ENCODE results near the gene ZNHIT1. TPM values are rescaled to one million over a fixed set of nuclear protein-coding genes. Genes with fewer than 3 reads are reported as not detected.
A peak's percentile ranks its signal among the peaks of the same experiment; 100 is the strongest.
"Not testable (repeated sequence)": the region's sequence is repeated elsewhere in the genome, so short reads cannot be mapped to it uniquely, and the experiment has no call there.

ZNHIT1 gene
- total RNA-seq, 1 donor from 2014 or later, result 109 TPM

DNA sequence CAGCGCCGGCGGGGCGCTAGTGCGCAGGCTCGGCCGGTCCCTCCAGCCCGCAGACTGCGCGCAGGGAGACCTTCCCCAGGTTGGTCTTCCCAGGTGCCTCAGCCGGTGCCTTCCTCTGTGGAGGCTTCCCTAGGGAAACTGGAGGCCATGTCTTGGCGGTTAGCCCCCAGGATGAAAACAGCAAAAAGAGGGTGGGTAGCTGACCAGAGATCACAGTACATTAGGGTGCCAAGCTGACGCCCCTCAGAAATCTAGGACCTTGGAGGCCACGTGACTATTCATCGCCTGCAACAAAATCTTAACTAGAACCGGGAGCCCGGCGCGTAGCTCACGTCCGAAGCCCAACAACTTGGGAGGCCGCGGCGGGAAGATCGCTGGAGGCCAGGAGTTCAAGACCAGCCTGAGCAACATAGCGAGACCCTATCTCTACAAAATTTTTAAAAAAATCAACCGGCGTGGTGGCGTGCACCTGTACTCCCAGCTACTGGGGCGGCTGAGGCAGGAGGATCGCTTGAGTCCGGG, 27.2 kb downstream of the ZNHIT1 start:
- H3K4me3 ChIP-seq (ENCODE audit: low read depth, low read length), result peak overlapping the region; percentile 77
- no peaks in the 10 kb centered on the region for H3K27me3 ChIP-seq (ENCODE audit: control insufficient read depth, insufficient read depth, low read length)
- H3K36me3 ChIP-seq (ENCODE audit: control insufficient read depth, insufficient read depth, low read length), result peaks cover 1% of the 10 kb centered on the region
- no peak for DNase-seq (ENCODE audit: low read depth)
- TF ChIP-seq, protein P1, sequence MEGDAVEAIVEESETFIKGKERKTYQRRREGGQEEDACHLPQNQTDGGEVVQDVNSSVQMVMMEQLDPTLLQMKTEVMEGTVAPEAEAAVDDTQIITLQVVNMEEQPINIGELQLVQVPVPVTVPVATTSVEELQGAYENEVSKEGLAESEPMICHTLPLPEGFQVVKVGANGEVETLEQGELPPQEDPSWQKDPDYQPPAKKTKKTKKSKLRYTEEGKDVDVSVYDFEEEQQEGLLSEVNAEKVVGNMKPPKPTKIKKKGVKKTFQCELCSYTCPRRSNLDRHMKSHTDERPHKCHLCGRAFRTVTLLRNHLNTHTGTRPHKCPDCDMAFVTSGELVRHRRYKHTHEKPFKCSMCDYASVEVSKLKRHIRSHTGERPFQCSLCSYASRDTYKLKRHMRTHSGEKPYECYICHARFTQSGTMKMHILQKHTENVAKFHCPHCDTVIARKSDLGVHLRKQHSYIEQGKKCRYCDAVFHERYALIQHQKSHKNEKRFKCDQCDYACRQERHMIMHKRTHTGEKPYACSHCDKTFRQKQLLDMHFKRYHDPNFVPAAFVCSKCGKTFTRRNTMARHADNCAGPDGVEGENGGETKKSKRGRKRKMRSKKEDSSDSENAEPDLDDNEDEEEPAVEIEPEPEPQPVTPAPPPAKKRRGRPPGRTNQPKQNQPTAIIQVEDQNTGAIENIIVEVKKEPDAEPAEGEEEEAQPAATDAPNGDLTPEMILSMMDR (IDR thresholded peaks at IDR 0.05; ENCODE audit: insufficient read depth, low read length, poor library complexity, severe bottlenecking), result no peak

DNA sequence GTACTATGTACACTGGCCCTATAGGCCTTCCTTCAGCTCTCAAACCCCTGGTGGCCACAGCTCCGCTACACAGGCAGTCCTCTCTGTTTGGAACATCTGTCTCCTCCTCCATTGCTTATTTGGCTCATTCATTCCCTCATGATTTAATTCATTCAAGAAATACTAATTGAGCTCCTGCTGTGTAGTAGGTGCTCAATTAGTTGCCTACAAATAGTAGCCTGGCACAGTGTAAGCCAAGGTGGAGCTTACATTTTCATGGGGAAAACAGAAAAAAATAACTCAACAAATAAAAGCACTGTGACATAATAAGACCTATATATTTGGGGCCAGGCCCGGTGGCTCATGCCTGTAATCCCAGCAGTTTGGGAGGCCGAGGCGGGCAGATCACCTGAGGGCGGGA, 30.3 kb downstream of the ZNHIT1 start:
- Histone ChIP-seq H3K4me3 (ENCODE audit: low read depth, low read length) (no peak overlapping the region), H3K36me3 (ENCODE audit: control insufficient read depth, insufficient read depth, low read length) (no peaks in the 10 kb centered on the region), H3K27me3 (ENCODE audit: control insufficient read depth, insufficient read depth, low read length) (no peaks in the 10 kb centered on the region)
- no peak for DNase-seq (ENCODE audit: low read depth)
- TF ChIP-seq, protein P1 (IDR thresholded peaks at IDR 0.05; ENCODE audit: insufficient read depth, low read length, poor library complexity, severe bottlenecking), result no peak

DNA sequence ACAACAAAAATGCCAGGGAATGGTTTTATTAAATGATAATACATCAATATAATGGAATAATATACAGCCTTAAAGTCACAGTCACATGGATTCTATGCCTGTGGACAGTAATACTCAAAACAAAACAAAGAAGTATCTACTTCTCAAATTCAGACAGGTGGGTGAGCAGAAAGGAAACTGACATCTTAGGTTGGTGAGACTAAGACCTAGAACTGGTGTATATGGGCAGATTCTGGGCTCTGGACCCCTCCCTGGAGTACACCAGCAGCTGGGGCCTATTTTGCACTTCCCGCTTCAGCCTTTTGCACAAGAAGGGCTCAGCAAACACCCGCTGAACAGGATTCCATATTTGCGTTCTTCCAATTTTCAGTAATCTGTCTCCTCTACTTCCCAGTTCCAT, 32.4 kb downstream of the ZNHIT1 start:
- H3K4me3 ChIP-seq (ENCODE audit: low read depth, low read length), result no peak overlapping the region
- TF ChIP-seq, protein P1 (IDR thresholded peaks at IDR 0.05; ENCODE audit: insufficient read depth, low read length, poor library complexity, severe bottlenecking), result no peak

DNA sequence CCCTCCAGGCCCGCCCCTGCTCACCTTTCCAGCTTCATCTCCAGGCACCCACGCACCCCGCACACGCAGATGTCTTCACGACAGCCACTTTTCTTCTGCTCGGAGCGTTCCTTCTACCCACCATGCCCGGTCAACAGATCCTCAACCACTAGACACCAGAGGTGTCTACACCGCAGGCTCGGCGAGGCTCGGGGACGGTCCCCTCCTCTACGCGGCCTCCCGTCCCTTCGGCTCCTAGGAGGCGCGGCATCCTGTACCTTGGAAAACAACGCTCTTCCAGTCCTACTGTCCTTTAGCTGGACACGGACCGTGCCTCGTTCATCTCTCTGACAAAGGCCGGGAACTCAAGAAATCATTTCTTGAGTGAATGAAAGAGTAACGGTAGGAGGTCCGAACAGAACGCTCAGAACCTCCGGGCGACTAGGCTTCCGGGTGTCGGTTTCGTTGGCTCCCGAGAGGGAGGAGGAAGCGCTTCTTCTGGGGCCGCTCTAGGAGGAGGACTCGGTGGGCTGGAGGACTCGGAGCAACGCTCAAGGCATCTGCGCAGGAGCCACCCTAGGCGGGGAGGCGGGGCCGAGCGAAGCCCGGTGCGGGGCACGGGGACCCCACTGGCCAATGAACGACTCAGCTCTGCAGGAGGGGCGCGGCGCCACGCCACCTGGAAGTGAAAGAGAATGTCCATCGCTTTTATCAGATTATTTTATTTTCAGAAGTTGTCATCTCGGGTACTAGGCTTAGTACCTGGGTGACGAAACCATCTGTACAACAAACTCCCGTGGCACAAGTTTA, 34.1 kb downstream of the ZNHIT1 start:
- no peaks in the 10 kb centered on the region for H3K27me3 ChIP-seq (ENCODE audit: control insufficient read depth, insufficient read depth, low read length)
- TF ChIP-seq, protein P1 (IDR thresholded peaks at IDR 0.05; ENCODE audit: insufficient read depth, low read length, poor library complexity, severe bottlenecking), result no peak
- DNase-seq (ENCODE audit: low read depth), result peak; percentile 91

More for the DNA sequence above, 32.4 kb downstream of the ZNHIT1 start:
- Histone ChIP-seq H3K27me3 (ENCODE audit: control insufficient read depth, insufficient read depth, low read length) (no peaks in the 10 kb centered on the region), H3K36me3 (ENCODE audit: control insufficient read depth, insufficient read depth, low read length) (no peaks in the 10 kb centered on the region)
- DNase-seq (ENCODE audit: low read depth), result no peak

DNA sequence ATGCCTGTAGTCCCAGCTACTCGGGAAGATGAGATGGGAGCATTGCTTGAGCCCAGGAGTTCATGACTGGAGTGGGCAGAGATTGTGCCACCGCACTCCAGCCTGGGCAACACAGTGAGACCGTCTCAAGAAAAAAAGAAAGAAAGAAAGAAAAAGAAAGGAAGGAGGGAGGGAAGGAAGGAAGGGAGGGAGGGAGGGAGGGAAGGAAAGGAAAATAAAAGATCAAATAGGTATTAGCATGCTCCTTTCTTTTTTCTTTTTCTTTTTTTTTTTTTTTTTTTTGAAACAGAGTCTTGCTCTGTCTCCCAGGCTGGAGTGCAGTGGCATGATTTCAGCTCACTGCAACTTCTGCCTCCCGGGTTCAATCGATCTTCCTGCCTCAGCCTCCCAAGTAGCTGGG, 35.2 kb downstream of the ZNHIT1 start:
- not testable (repeated sequence) for DNase-seq (ENCODE audit: low read depth); H3K4me3 ChIP-seq (ENCODE audit: low read depth, low read length); H3K27me3 ChIP-seq (ENCODE audit: control insufficient read depth, insufficient read depth, low read length); H3K36me3 ChIP-seq (ENCODE audit: control insufficient read depth, insufficient read depth, low read length)

More for the DNA sequence above, 34.1 kb downstream of the ZNHIT1 start:
- H3K4me3 ChIP-seq (ENCODE audit: low read depth, low read length), result peak overlapping the region; percentile 97
- no peaks in the 10 kb centered on the region for H3K36me3 ChIP-seq (ENCODE audit: control insufficient read depth, insufficient read depth, low read length)

DNA sequence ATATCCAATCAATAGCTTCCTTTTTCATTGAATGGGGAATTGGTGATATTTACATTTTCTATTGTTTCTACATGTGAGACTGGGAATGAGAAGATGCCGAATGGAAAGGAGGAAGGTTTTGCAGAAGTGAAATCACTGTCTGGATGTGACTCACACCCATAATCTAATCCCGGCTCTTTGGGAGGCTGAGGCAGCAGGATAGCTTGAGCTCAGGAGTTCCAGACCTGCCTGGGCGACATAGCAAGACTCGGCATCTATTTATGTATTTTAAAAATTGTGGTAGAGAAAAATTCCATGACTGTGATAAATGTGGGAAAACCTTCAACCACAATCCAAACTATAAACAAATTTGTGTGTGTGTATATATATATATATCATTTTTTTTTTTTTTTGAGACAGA, 37.8 kb downstream of the ZNHIT1 start:
- no peak for DNase-seq (ENCODE audit: low read depth)
- H3K4me3 ChIP-seq (ENCODE audit: low read depth, low read length), result no peak overlapping the region
- H3K36me3 ChIP-seq (ENCODE audit: control insufficient read depth, insufficient read depth, low read length), result no peaks in the 10 kb centered on the region

More for the DNA sequence above, 37.8 kb downstream of the ZNHIT1 start:
- TF ChIP-seq, protein P1 (IDR thresholded peaks at IDR 0.05; ENCODE audit: insufficient read depth, low read length, poor library complexity, severe bottlenecking), result no peak
- H3K27me3 ChIP-seq (ENCODE audit: control insufficient read depth, insufficient read depth, low read length), result no peaks in the 10 kb centered on the region
